GM18909 (cell line): ENCODE data around the gene HOXA7.

Source experiments
- ATAC-seq: cut with Tn5 transposase; IDR thresholded peaks from one replicate; pipeline ENCODE4 v1.9.1; 2021; ENCODE audit warnings: mild to moderate bottlenecking; ENCODE audit not compliant: unreplicated experiment, poor library complexity

Gene HOXA7

DNA sequence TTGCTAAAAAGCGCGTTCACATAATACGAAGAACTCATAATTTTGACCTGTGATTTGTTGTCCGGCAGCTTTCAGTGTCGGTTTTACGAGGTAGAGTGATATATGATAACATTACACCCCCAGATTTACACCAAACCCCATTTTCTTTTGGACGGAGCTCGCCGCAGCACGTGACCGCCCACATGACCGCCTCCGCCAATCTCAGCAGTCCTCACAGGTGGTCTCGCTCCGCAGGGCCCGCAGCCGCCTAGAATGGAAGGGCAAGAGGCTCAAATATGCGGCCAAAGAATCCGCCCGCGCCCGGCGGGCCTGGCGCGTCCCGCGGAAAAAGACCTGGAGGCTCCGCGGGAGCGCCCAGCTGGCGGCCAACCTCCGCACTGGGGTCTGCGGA is at the start of gene HOXA7:
HOXA7 (minus strand) TSS at position 168 of the 391 bp plus-strand sequence; CDS start at position 38, 130 bp downstream.
- ATAC-seq = no peak

DNA sequence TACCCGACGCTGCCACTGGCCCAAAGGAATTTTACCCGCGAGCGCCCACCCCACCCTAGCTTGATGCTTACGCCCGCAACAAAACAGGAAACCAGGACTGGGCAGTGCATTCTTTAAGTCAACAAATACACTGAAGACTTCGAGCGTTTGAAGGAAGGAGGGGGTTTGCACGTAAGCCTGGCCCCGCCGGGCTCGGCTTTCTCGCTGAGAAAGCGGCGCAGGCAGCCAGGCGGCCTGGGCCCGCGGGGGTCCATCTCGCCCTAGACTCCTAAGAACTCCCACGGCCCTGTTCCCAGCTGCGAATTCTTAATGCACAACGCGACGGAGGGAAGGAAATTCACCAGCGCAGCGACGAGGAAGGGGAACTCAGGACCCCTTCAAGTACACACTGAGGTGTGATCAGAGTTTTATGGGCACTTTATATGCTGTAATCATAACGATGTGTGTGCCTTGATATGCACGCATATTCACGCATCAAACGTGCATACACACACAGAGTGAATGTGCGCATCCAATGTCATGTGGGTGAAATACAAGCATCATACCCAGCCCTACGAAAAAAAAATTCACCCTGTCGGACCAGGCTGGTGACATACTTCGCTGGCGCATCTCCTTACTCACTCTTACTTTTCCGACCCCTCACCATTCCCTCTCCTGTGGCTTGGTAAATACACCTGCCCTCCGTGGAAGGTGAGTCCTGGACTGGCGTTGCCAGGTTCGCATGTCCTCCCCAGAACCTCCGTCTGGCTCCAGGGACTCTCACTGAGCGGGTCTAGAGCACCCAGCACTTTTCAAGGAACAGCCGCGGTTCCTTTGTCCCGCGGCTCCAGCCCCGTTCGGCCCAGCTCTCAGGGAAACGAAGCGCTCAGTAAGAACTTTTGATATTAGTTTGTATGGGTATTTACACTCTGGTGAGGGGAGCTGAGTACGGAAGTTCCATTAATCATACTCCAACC is 49.1 kb upstream of the HOXA7 start:
- no peak for ATAC-seq

DNA sequence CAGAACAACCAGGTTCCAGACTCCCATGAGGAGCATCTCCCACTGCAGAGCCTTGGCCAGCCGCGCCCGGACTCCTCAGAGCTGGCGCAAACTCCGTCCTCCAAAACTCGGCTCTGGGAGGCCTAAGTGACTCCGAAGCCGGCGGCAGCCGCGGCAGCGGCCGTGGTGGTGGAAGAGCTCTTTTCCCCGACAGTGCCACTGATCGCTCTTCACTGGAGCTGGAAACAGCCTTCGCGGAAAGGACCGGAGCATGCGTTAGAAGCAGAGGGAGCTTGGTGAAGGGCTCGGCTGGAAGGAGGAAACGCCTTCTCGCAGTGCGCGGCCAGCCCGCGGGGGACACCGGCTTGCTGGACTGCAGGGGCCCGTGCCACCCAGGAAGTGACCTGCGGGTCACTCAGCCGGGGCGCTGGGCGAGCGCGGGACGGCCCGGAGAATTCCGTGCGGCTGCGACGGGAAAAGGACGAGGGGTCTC is 48.4 kb upstream of the HOXA7 start:
- ATAC-seq = no peak

DNA sequence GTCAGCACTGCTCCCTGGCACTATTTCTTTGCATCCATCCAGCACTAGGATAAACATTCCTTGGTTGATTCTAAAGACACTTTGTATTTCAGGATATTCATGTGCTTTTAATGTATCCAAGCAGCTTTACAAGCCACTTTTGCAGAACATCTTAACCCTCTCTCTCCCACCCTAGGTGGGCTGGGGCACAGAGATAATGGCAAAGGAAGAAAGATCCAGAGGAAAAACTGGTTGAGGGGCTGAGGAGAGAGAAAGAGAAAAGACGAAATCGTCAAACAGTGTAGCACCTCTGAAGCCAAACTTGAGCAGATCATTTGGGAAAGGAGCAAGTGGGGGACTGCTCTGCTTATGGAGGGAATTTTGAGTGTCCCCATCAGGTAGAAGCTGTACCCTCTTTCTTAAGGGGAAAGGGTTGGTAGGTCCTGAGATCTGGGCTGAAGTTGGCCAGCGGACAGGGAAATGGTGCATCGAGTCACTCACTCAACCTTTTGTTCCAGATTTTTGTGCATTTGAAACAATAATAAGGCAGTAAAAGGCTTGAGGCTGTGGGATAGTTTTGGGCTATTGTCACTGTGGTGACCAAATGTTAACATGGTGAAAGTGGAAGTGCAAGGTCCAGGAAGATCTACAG is 47.6 kb upstream of the HOXA7 start:
- ATAC-seq = no peak

DNA sequence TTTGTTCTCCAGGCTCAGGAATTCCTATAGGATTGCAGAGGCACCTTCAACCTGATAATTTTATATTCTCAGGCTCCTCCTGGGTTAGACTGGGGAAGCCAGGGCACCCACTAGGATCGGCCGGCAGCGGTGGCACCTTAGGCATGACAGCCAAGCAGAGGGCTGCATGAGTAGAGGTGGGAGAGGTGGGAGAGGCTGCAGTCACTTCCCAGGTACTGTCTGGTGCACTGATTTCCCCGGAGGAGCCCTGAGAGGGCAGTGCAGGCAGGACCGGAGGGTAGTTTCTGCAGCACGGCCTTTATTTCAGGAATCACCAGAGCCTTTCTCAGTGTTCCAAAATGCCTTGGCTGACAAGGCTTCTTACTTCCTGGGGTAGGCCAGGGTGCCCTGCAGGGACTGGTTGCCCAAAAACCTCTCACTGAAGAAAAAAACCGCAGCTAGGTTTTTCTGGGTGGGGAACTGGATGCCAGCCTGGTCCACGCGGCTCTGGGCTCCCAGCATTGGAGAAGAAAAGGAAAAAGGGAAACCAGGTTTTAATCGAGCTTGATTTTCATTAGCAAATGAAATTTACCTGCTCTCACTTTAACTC is 47.0 kb upstream of the HOXA7 start:
- no peak for ATAC-seq

DNA sequence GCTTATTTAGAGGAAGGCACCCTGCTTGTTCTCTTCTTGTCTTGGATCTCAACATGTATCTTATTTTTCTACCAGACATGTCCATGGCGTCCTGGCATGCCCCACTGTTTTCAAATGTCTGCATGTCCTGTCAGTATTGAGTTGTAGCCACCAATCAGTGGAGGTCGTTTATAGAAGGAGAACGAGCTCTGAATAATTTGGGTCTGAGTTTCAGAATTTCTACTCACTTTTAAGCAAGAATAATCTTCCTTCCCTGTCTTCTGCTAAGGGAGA is 46.3 kb upstream of the HOXA7 start:
- ATAC-seq = no peak

DNA sequence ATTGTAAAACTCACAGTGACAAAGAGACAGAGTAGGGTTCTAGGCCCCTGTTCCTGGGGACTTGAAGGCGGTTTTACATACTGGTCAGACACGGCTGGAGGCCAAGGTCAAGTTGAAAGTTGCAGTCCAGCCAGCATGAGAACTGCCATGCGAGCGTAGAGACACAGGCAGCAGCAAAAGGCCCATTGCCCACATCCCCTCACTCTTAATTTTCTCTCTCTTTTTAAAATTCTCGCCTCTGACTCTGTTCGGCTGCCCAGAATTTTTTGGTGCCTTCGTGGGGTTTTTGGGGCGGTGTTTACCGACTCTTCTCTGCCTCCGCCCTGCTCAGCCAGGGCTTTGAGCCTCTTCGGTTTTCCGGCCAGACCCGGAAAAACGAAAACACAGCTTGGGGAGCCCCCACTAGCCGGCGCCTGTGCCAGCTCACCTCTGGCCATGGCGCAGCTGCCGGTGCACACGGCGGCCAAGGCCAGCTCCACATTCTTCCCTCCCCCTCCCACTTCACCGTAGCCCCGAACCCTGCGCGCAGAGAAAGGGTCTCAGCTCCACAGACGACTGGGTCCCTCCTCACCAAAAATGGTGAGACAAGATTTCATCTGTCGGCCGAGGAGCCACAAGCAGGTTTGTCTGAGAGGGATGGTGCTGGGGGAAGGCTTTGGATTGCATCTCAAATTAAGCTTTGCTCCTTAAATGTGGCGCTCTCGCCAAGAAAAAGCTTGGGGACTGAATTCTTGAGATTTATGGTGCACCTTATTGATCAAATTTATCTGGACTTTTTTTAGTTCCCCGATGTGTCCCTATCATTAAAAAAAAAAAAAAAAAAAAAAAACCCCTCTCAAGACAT is 45.8 kb upstream of the HOXA7 start:
- no peak for ATAC-seq

DNA sequence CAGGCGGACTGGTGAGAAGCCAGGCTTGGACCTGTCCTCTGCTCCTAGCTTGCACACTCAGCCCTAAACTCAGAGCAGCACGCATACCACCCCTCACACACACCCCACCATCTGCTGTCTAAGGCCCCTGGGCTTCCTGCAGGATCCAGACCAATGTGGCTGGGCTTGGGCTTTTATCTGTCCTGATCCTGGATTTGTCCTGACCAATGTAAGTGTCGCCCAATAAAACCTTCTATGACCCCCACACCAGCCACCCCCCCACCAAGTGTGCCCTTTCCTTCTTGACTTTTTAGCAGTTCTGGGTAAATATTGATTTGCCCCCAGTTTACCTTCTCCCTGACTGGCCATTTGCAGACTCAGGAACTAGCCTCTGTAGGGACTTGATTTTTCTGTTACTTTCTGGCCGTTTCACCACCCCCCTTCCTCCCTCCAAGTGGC is 45.1 kb upstream of the HOXA7 start:
- no peak for ATAC-seq

DNA sequence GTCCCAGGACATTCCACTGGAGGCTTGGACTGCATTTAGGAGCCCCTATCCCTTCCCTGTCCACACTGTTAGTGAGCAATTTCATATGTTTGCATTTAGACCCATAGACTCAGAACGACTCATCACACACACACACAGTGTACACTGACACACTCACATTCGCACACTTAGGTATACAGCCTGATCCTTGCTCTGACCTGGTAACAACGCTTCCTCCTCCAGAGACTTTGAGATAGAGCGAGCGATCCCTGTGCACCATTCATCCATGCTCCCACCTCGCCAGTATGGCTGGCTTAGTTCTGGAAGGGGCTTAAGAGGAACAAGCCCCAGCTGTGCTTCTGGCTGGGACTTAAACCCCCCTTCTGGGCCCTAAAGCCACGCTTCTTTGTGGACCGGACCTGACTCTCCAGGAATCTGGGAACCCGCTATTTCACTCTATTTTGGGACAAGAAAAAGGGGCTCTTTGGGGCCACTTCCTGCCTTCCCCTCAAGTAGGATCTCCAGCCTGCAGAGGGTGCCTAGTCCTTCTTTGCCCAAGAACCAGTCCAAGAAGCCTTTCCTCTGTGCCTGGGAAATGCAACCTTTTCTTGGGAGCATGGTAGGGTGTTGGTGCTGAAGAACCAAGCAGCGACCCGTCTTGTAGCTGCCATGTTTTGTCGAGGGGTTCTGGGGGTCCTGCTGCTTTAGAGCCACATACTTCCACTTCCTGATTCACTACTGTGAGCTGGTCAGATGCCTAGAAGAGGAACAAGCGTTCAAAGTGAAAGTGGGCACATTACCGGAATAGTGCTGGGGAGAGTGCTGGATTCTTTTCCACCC is 44.5 kb upstream of the HOXA7 start:
- no peak for ATAC-seq

DNA sequence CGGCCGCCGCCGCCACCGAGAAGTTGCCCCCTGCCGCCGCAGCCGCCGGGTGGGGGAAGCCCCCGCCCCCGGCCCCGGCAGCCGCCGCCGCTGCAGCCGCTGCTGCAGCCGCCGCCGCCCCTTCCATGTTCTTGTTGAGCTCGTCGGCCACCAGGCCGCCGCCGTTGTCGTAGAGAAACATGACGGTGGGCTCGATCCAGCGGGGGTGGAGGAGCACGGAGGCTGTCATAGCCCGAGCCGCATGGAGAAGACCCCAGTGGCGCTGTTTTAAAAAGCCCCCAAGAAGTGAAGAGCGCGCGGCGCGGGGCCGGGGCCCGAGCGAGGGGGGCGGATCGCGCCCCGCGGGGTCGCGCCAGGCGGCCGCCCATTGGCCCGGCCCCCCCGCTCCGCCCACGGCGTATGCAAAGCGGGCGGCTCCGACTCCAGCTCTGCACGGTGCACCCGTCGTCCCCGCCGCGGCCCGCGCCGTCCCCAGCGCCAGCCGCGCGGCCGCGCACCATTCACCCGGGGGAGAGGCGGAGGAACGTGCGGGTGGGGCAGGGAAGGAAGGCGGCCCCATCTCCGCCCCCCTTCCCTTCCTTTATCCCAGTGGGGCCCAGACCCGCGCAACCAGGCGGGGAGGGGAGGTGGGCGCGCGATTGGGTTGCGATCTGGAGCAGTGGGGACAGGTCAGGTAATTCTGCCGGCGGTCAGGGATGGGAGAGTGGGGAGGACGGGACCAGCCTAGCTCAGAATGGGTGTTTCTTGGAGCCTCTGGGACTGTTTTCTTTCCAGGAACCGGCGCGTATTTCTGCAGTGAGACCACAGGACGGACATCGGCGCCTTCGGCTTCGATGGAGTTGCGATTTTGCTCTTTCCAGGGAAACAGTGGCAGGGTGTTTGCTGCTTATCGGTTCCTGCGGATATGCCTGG is 43.6 kb upstream of the HOXA7 start, which contains the start of gene HOXA13:
HOXA13 (minus strand) TSS at position 243 of the 912 bp plus-strand sequence; CDS start at position 229, 14 bp downstream.
- no peak for ATAC-seq

DNA sequence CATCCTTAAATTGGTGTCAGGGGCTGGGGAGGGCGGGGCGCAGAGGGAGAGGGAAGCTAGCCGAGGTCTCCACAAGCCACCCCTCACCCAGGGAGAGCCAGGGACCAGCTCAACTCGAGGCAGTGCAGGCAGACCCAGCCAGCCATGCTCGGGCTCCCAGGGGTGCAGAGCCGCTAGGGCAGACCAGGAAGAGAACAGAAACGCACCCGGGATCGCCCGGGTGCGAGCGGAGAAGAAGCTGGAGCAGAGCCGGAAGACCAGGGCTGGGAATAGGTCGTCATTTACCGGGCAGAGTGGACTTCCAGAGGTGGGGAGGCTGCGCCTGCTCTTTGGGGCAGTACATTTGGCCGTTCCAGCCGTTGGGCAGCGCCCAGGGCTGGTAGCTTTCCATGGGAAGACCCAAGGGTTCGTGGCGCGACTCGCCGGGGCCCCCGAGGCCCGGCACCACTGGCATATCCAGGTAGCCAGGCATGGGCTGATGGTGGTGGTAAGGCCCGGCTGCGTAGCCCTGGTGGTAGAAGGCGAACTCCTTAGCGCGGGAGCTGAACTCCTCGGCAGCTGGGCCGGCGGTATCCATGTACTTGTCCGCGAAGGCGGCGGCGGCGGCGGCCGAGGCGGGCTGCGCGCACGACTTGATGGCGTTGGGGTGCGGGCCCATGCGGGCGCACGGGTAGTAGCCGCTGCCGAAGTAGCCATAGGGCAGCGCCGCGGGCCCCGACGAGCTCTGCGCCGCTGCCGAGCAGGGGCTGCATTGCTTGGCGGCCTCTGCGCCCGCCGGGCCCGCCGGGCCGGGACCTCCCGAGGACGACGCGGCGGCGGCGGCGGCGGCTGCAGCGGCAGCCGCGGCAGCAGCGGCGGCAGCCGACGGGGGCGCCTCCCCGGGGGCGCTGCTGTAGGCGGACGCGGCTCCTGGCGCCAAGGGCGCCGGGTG is 42.7 kb upstream of the HOXA7 start:
- ATAC-seq = no peak

DNA sequence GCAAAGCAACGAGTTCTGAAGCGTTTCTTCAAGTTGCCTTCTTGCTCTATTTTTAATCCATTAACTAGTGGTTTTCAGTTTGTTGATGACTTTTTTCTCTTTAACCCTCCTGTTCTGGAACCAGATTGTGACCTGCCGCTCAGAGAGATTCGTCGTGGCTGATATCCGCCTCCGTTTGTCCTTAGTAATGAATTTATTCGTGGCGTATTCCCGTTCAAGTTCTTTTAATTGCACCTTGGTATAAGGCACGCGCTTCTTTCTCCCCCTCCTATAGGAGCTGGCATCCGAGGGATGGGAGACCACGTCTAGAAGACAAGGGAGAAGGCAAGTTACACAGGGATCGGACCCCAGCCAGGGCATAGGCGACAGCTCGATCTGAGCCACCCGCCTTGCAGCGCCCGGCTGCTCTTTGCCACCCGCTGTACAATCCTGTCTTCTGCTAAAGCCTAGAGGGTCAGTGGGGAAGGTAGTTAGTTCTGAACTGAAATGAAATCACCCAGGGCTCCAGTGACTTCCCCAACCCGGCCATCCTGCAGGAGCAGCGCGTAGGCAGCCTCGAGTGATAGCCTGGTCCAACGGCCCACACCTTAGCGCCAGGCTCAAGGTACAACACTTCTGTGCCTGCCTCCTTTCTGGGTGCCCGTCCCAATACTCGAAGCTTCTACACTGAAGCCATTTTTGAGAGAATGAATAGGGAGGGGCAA is 41.8 kb upstream of the HOXA7 start:
- no peak for ATAC-seq

DNA sequence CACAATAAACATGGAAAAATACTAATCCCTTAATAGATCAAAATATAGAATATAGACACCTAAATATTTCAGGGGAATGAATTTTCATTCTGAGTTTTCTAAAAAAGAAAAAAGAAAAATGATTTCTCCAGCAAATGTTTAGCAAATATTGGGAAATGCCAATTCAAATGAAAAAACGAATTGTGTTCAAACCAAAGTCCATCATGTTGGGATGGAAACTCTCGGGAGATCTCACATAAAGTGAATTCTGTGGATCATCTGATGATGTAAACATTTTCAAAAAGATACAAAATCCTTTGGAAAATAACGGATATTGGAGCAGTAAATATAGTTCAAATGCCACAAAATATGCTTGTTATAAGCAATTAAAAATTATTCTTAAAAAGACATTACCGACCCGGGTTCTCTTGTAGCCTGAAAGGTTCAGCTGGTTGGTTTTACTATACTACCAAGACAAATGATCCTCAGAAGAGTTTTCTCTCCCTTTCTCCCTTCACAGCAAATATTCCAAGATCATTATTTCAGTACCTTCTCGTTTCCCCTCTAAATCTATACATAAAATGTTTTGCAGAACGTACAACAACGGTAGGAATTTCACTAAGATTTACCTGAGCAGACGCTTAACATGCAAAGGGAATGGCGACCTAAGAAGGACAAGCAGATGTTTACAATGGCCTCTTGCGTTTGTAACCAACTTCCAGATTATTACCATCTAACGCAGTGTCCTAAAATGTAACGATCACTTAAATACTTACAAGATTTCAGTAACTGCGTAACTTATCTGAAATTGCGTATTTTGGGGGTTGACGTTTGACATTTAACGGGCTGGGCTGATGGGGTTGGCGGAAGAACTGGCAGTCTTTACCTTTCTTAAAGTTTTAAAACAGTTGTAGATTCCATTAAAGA is 40.9 kb upstream of the HOXA7 start:
- ATAC-seq = no peak

DNA sequence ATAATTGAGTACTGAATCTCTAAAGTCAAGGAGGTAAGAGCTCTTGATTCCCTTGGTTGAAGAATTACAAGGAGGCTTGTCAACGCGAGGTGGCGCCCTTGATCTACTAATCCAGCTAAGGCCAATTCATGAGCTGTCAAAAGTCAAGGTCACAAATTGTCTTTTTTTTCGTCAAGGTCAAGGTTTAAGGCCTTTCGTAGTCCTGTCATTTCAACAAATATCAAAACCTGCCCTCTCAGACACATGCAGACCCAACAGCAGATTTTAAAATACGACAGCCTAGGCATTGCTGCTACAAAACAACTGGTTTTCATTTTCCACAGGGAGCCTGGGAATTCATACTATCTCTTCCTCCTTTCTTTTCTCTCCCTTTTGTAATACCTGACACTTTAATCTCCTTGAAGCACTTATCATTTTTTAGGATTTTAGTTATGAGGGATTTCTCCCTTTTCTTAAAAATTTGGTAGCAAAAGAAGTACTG is 39.9 kb upstream of the HOXA7 start:
- ATAC-seq = no peak

DNA sequence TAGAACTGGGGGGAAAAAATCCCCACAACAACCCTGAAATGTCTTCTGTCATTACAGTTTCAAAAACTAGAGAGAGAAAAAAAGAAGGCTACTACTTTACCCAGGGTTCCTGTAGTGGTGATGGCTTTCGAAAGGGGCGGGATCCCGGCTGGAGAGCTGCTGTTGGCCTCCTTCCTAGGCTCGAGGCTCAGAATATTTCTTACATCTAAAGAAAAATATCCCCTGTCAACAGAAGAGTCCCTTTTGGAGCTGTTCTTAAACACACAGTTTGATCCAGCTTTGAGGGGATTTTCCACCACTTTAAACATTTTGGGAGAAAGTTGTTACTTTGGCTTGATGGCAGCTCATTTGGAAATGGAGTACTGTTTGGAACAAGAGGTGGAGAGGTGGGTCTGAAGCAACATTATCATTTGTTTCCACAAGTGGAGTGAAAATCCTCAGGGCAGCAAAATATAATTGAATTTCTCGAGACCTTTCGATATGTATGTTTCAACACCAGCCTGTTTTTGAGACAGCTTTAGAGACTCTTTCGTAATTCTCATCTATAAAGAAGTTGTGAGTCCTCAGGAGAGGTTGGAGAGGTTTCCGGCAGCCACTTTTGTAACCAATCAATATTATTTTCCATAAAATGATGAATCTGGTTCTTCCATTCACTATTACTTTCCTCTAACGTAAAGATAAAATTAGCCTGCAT is 38.4 kb upstream of the HOXA7 start:
- ATAC-seq = no peak
